HG03066 (cell line): Measurements from ENCODE around the gene CORO2A.
A peak's percentile ranks its signal among the peaks of the same experiment; 100 is the strongest.

Source experiments
- ATAC-seq: cut with Tn5 transposase; IDR thresholded peaks from one replicate; pipeline ENCODE4 v1.9.1; 2021; ENCODE audit warnings: low read depth; ENCODE audit not compliant: unreplicated experiment

Gene CORO2A, protein sequence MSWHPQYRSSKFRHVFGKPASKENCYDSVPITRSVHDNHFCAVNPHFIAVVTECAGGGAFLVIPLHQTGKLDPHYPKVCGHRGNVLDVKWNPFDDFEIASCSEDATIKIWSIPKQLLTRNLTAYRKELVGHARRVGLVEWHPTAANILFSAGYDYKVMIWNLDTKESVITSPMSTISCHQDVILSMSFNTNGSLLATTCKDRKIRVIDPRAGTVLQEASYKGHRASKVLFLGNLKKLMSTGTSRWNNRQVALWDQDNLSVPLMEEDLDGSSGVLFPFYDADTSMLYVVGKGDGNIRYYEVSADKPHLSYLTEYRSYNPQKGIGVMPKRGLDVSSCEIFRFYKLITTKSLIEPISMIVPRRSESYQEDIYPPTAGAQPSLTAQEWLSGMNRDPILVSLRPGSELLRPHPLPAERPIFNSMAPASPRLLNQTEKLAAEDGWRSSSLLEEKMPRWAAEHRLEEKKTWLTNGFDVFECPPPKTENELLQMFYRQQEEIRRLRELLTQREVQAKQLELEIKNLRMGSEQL

DNA sequence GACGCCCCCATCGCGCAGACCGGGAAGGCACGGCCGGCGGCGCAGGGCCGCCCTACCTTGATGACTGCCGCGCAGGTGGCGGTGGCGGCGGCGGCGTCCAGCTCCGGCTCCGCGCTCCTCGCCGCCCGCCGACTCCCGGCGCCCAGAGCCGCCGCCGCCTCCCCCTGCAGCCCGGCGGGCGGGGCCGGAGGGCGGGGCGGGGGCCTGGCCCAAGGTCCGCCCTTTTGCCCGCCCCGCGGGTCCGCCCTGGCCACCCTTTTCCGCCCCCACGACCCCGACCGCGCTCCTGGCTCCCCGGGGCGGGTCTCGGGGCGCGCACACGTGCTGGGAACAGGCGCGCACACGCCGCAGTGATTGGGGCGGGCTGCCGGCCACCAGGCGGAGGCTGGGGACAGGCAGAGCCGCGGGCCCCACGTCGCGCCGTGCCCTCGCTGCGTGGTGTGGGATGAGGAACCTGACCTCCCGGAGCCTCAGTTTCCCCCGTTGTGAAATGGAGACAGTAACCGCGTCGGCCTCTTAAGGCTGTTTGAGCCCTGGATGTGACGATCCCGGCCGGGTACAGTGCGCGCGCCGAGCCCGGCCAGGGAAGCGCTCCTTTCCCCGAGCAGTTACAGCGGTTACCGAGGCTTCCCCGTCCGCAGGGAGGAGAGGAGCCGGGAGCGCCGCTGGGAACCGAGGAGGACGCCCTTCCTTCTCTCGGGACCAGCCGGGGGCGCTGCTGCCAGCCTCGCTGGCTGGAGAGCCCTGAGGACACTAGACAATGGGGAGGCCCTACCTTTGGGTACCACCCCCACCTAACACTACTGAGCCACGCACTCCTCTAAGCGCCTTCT, at the start of gene CORO2A:
Gene CORO2A, minus strand, starts transcription at position 135 of the 833 bp plus-strand sequence. CDS start 34,977 bp downstream, outside the sequence.
- peak; percentile 48 for ATAC-seq

DNA sequence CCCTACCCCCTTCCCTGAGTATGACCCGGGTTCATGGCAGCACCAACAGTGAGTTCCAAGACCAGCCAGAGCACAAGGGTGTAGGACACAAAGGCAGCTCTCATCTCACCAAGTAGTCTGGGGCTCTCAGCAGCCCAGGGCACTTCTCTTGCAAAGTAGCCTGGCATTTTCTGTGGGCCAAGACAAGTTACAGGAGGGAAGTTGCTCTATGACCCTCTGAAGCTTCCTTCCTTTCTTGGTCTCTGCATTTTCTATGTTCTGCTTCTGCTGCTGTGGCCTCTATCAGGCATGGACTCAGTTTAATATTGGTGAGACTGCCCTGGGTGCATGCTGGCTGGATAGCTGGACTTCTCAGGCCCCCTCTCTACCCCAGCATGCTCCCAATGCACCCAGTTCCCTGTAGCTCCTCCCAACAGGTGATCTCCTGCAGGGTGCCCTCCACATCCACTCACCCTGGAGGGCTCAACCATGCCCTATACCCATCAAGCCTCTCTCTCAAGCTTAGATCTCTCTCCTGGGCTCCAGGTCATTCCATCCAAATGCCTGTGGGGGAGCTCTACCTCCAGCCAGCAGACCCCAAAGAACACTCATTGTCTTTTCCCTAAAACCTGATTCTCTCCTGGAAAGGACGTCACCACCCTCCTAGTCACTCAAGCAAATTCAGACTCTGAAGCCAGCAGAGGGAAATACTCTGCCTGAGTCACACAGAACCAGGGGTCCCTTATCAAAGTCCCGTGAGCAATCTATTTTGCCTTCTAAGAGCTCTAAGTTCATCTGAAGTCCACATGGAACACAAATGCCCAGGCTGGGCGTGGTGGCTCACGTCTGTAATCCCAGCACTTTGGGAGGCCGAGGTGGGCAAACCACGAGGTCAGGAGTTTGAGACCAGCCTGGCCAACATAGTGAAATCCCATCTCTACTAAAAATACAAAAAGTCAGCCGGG, 49.2 kb upstream of the CORO2A start:
- no peak for ATAC-seq

DNA sequence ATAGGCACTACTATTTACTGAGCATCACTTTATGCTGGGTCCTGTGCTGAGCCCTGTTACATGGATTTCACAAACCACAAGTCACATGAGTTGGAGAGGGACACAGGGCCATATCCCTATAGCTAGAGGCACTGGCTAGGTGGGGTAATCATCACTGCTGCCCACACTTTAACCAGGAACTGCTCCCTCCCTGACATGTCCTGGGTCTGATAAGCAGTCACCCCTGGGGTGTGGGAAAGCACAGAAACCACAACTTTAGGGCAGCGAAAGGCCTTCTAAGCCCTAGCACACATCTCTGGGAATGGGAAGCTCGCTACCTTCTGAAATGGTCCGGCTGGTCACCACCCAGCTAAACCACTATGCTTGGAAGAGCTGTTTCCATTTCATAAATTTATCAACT, 48.0 kb upstream of the CORO2A start:
- no peak for ATAC-seq

DNA sequence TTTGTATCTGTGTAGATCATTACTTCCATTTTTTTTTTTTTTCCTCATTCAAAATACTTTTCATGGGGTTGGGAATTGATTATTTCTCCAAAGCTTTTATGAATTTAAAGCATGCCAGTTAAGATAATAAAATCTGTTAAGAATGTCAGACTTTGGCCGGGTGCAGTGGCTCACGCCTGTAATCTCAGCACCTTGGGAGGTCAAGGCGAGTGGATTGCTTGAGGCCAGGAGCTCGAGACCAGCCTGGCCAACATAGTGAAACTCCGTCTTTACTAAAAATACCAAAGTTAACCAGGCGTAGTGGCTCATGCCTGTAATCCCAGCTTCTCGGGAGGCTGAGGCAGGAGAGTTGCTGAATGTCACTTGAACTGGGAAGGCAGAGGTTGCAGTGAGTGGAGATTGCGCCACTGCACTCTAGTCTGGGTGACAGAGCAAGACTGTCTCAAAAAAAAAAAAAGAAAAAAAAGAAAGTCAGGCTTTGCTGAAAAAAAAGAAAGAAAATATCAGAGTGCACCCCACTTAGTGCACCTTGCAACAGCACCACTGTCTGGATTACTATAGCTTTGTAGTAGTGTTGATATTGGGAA, 44.6 kb upstream of the CORO2A start:
- no peak for ATAC-seq

DNA sequence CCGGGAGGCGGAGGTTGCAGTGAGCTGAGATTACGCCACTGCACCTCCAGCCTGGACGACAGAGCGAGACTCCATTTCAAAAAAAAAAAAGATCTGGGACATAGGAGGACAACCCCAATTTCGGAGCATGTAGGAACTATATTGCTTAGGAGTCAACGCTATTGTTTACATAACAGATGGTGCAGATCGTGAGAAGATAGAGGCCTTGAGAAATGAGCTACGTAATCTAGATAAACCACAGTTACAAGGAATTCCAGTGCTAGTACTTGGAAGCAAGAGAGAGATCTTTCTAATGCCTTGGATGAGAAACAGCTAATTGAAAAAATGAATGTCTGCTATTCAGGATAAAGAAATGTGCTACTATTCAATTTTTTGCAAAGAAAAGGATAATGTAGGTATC, 42.7 kb upstream of the CORO2A start:
- no peak for ATAC-seq

DNA sequence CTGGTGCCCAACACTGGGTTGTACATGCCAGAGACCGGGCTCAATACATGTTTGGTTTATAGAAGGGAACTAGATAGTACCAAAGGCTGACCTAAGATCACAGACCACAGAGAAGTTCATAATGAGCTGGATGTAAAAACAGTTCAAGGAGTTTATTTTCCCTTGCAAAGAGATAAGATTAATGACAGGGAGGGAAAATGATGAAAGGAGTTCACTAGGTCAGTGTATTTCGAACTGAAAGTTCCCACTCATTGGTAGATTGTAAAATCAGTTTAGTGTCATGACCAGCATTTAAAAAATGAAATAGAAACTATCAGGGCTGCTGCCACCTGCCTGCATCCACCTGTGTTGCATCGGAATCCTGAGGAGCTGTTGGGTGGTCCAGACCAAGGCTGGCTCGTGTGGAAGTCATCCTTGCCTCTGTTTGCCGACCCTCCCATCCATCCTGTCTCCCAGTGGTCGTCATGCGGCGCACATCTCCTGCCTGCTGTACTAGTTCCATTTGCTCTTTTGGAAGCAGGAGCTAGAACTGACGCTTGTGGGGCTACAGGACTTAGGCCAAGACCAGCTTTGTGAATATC, 41.9 kb upstream of the CORO2A start:
- ATAC-seq, result no peak

DNA sequence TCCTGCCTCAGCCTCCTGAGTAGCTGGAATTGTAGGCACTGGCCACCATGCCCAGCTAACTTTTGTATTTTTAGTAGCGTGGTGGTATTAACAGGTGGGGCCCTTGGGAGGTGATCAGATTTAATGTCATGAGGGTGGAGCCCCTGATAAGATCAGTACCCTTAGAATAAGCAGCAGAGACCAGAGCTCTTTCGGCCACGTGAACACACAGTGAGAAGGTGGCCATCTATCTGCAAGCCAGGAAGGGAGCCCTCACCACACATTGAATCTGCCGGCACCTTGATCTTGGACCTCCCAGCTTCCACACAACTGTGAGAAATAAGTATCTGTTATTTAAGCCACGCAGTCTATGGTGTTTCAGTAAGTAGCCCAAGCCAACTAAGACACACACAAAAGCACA, 40.5 kb upstream of the CORO2A start:
- ATAC-seq, result no peak

DNA sequence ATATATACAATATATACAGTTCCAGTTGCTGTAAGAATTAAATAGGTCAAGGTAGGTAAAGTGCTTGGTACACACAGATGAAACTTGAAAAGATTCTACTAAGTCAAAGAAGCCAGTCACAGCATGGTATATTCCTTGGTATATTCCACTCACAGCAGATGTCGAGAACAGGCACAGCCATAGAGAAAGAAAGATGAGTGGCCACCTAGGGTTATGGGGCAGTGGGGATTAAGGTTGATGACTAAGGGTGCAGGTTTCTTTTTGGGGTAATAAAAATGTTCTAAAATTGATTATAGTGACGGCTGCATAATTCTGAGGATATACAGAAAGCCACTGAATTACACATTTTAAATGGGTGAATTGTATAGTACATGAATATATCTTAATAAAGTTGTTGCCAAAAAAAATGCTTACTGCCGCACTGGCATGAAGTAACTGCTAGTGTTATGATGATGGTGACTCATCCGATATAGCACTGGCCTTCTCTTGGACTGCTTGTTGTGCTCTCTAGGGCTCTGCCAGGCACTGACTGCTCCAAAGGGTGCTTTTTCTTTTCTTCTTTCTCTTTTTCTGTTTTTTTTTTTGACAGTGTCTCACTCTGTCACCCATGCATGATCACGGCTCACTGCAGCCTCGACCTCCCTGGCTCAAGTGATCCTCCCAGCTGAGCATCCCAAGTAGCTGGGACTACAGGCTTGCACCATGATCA, 39.5 kb upstream of the CORO2A start:
- ATAC-seq, result no peak

DNA sequence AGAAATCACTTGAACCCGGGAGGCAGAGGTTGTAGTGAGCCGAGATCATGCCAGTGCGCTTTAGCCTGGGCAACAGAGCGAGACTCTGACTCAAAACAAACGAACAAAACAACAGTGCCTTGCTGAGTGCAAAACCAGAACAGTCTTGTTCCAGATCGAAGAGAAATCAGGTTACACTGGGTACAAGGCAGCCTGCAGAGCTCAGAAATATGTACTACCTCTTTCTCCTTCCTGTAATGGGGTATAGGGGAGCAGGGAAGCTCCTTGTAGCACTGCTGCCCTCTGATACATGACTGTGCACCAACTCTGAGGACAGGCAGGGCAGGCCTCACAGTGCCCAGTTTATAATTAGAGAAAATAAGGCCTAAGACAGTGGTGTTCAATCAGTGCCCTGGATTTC, 38.4 kb upstream of the CORO2A start:
- ATAC-seq, result no peak

DNA sequence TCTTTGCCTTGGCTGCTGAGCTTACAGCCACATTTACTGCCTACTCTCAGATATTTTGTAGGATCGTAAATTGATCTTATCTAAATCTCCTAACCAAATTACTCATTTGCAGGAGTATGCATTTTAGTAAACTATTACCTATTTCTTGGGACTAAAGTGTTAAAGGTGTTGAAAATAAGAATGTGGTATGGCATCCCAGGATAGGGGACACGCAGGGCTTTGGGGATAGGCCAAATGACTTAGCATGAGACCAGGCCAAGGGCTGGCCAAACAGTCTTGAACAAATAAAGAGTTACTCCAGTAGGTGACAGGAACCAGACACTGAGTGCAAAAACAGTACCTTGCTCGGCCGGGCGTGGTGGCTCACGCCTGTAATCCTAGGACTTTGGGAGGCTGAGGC, 37.9 kb upstream of the CORO2A start:
- no peak for ATAC-seq

DNA sequence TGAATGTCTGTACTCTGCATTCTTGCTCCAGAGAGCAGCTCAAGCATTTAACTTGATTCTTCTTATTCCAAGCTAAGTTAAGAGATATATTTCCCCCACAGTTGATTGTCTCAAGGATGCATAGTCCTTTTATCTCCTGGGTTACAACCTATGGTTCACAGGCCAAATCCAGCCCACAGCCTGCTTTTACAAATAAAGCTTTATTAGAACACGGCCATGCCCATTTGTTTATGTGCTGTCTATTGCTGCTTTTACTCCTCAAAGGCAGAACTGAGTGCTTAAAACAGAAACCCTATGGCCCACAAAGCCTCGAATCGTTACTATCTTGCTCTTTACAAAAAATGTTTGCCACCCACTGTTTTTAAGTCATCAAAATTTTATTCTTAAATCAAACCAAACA, 37.2 kb upstream of the CORO2A start:
- ATAC-seq, result no peak

DNA sequence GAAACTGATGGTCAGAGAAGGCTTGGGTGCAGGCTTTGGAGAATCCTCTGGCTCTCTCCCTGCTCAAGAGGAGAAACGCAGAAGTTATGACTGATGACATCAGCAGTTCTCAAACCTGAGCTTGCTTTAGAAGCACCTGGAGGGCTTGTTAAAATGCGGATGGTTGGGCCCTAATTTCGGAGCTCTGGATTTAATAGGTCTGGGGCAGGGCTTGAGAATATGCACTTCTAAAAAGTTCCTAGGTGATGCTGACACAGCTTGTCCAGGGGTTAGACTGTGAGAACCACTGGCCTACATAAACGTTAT, 36.6 kb upstream of the CORO2A start:
- ATAC-seq, result no peak

DNA sequence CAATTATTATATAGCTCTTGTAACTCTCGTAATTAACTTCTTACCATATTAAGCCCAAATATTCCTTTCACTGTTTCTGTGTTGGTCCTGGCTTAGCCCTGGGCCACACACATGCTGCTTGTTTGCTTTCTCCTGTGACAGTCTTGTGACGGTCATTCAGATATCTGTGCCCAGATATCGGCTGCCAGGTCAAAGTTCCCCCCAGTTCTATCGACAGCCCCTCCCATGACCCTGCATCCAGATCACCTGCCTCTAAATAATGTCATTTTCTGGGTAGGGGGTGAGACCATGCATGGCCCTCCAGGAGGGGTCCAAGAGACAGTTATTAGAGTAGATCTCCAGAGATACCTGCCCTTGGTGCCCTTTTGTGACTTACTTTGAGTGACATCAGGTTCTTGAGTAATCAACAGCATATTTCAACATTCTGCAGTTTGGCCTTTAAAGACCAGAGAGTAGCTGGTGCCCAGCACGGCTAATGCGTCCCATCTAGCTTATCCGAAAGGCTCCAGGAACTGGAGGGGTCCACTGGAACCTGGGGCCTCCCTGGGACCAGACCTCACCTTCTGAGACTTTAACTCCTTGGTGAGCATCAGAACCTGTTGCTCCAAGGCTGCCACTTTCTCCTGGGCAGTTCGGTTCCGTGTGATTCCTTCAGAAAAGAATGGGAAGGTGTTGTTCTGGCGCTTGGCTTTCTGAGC, 36.1 kb upstream of the CORO2A start:
- ATAC-seq, result no peak

DNA sequence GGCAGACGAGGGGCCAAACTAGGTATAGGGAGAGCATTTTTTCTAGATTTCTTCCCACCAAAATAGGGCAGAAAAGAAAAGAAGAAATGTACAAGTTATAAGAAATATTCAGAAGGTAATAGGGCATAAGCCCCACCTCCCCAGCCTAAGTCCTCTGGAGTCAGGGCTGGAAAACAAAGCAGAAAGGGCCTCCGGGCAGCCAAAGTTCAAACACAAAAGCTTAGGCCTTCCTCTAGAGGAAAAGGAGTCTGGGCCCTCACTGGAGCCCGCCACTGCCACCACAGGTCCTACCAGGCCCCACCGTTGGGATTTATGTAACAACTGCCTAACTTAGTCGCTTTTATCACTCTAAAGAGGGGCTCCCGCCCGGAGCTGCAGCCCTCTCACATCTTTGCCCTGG, 35.4 kb upstream of the CORO2A start:
- ATAC-seq, result no peak

DNA sequence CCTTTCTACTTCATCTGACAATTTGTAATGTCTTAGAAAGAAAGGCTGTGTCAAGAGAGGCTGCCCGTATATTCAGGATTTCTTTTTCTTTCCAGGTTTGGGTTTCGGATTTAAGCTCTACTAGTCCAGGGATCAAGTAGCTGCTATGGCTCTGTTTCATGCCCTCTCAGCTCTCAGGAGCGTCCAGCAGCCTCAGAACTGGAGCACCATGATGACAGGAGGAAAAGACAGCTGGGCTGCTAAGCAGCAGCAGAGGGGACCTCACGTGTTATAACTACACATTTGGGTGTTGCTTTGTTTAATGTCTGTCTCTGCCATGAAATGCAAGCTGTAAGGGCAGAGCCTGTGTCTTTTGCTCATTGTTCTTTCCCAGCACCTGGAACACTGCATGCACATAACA, 34.5 kb upstream of the CORO2A start:
- ATAC-seq, result no peak

DNA sequence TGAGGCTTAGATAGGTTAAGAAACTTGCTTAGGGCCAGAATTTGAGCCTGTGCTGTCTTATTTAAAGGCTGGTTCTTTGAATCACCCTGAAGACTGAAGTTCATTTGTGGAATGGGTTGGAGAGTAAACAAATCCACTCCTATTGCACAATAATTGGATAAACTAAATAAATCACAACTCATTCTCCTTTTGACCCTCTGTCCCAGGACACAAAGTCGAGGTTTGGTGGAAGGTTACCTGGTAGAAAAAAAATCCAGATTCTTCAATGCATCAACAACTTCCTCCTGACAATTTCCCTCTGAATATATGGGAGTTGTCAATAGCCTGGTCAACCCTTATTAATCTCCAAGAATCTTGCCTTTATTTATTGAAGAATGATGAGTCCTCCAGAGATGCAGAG, 34.1 kb upstream of the CORO2A start:
- ATAC-seq, result no peak

DNA sequence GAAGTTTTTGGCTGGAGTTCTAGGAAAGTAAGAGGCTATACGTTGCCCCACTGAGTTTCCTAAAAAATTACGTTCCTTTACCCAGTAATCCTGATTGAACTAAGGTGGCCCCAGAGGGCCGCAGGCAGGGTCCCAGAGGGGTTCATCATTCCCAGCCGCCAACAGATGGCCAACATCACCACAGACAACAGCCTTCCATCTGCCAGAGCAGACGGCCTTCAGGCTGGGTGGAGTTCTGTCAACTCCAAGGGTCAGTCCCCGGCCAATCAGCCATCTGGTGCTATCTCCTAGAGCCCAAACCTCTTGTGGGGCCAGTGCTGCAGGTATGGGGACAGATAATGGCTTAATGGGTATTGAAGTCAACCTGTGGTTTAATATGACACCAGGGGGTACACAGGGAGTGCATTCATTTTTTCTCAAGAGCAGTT, 32.6 kb upstream of the CORO2A start:
- no peak for ATAC-seq

DNA sequence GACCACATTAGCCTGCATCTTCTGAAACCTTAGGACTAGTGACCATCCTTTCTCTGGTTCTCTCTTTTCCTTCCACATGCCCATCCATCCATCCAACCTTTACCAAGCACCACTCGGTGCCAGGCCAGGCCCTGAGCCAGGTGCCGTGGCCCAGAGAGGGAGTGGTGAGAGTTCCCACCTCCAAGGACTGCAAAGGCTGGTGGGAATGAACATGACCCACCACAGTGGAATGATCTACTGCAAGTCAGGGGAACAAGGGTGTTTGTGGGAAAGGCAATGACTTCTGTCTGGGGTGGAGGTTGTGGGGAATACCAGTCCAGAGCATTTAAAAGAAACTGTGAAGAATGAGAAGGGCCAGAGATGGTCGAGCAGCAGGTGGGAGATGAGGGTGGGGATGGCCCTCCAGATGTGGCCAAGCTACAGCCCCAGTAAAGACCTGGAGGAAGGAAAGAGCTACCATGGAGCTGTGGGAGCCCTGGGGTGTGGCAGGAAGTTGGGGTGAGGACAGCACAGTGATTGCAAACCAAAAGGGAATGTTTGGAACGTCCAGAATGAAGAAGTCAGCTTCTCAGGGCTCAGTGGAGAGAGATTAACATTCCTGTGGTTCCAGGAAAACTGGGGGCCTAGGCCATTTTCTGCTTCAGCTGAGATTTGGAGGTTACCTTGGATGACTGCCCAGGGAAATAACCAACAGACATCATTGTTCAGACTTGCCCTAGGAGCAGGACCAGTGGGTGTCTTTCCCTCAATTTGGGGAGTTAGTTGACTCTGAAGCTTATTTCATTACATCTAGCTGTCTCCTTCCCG, 30.7 kb upstream of the CORO2A start:
- ATAC-seq, result no peak
